GM12801 (cell line): ENCODE data around the gene KCTD2.

ENCODE experiments used
- TF ChIP-seq, protein P1 (sequence below): IDR thresholded peaks from one replicate; pipeline ENCODE4 v1.5.1; 2011; ENCODE audit warnings: control low read depth; ENCODE audit not compliant: insufficient read length; ENCODE audit errors: extremely low read depth

KCTD2 gene

GRCh38 chr17:75064460-75064859 lies 17.4 kb downstream of the KCTD2 start:
- TF ChIP-seq, protein P1, sequence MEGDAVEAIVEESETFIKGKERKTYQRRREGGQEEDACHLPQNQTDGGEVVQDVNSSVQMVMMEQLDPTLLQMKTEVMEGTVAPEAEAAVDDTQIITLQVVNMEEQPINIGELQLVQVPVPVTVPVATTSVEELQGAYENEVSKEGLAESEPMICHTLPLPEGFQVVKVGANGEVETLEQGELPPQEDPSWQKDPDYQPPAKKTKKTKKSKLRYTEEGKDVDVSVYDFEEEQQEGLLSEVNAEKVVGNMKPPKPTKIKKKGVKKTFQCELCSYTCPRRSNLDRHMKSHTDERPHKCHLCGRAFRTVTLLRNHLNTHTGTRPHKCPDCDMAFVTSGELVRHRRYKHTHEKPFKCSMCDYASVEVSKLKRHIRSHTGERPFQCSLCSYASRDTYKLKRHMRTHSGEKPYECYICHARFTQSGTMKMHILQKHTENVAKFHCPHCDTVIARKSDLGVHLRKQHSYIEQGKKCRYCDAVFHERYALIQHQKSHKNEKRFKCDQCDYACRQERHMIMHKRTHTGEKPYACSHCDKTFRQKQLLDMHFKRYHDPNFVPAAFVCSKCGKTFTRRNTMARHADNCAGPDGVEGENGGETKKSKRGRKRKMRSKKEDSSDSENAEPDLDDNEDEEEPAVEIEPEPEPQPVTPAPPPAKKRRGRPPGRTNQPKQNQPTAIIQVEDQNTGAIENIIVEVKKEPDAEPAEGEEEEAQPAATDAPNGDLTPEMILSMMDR, result no peak

- TF ChIP-seq, protein P1, result no peak
These were observed 18.0 kb downstream of the KCTD2 start for GRCh38 chr17:75064867-75065561.

GRCh38 chr17:75065562-75066151 lies 18.6 kb downstream of the KCTD2 start:
- TF ChIP-seq, protein P1, result no peak

GRCh38 chr17:75067856-75068255 lies 20.8 kb downstream of the KCTD2 start:
- TF ChIP-seq, protein P1, result no peak

DNA sequence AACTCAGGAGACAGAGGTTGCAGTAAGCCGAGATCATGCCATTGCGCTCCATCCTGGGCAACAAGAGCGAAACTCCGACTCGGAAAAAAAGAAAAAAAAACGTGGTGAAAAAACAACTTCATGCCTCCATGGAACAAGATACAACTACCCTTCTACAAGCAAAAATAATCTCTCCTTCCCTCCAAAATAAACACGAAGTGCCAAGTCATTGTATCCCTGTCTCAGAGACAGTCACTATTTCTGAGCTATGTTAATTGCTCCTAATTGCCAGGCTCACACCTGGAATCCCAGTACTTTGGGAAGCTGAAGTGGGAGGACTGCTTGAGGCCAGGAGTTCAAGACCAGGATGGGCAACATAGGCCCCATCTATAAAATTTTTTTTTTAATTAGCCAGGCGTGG lies 21.7 kb downstream of the KCTD2 start:
- TF ChIP-seq, protein P1, result no peak

DNA sequence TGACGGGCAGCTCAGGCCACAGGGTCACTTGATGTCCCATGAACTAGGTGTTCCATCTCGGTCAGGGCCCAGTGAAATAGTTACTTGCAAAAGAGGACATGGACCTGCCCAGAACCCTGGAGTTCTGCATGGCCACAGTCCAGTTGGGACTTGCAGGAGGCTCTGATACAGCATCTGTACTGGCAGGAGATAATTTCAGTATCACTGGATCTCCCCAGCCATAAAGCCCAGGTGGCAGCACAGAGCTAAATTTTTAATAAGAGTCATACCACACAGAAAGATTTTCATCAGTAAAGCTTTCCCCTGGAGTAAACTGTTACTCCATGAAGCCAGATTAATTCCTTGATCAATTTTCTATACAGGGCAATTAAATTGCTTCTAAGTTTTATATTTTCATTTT lies 22.8 kb downstream of the KCTD2 start:
- TF ChIP-seq, protein P1, result no peak

GRCh38 chr17:75073618-75074047 lies 26.6 kb downstream of the KCTD2 start:
- TF ChIP-seq, protein P1, result no peak
